HG03045 (cell line): ENCODE data around the gene GPR158.

ENCODE experiments used
- ATAC-seq: cut with Tn5 transposase; IDR thresholded peaks from one replicate; pipeline ENCODE4 v1.9.1; 2021; ENCODE audit warnings: mild to moderate bottlenecking, moderate library complexity; ENCODE audit not compliant: unreplicated experiment

Gene GPR158

GRCh38 chr10:25388188-25388861 lies 213.5 kb downstream of the GPR158 start:
- no peak for ATAC-seq

GRCh38 chr10:25388862-25389206 lies 214.0 kb downstream of the GPR158 start:
- ATAC-seq = no peak

DNA sequence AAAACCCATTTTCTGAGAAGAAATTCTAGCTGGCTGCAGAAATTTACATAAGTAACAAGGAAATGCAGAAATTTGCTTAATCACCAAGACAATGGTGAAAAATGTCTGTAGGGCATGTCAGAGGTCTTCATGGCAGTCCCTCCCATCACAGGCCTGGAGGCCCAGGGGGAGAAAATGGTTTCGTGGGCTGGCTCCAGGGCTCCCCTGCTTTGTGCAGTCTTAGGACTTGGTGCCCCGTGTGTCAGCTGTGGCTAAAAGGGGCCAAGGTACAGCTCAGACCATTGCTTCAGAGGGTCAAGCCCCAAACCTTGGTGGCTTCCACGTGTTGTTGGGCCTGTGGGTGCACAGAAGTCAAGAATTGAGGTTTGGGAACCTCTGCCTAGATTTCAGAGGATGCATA lies 215.9 kb downstream of the GPR158 start:
- no peak for ATAC-seq

- no peak for ATAC-seq
These were observed 217.3 kb downstream of the GPR158 start for GRCh38 chr10:25392132-25392531.

DNA sequence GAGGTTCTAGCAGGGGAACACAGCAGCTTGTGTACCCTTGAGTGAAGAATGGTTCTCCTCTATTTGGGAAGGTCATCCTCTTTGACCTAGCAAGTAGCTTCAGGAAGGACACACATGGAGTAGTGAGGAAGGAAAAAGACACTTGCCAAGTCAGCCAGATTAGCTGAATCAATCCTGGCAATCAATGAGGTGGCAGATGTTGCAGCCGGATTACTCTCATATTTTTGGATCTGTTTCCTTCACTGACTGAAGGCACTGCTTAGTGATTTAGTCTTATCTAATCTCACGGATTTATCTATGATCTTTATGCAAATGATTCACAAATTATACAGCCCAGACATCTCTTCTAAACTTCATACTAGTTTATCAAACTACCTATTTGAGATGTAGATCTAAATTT lies 218.8 kb downstream of the GPR158 start:
- ATAC-seq = no peak

GRCh38 chr10:25398680-25399079 lies 223.9 kb downstream of the GPR158 start:
- no peak for ATAC-seq

DNA sequence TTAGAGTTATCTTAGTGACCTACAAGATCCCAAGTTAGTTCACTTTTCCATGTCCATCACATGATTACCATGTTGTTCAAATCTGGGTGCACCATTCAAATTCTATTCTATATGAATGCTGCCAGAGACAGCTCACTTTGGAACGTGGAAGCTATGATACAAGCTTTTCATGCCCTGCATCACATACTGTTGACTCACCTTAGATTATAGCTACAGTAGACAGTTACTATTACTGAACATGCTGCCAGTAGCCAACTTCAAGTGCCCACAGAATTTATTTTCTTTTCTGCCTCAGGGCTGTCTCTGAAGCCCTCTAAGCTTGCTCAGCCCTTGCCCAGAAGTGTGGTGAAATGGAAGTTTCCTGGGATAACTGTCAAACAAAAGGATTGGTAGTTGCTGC lies 231.1 kb downstream of the GPR158 start:
- ATAC-seq = no peak

DNA sequence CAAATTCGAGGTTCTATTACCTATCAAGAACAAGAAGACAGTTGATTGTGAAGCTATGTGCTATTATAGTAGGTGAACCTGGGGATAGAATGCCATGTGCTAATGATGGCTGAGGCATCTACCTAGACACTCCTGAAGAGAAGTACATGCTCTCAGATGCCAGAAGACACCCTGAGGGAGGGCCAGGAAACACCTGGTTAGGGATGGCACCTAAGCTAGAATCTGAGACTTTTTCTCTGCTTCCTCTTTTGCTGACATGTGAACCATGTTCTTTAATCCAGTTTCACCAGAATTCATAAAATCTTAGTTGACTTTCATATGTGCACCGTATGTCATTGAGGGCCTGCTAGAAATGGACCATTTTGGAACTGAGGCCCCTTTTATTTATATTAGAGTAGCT lies 242.8 kb downstream of the GPR158 start:
- no peak for ATAC-seq

DNA sequence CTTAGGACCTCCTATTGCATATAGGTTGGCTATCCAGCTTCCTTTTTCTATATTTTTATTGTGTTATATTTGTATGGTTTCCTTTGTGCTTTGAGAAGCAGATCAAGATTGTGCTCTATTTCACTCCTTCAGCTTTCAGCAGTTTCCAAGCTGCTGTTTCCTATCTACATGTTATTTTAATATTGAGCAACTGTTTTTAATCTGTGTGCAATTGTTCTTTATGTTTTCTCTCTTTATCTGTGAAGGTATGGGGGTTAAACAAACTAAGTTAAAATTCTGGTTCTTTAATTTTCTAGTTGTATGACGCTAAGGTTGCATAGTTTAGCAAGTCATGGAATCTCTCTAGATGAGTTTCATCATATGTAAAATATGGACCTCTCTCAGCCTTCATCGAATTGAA lies 251.0 kb downstream of the GPR158 start:
- ATAC-seq = no peak

DNA sequence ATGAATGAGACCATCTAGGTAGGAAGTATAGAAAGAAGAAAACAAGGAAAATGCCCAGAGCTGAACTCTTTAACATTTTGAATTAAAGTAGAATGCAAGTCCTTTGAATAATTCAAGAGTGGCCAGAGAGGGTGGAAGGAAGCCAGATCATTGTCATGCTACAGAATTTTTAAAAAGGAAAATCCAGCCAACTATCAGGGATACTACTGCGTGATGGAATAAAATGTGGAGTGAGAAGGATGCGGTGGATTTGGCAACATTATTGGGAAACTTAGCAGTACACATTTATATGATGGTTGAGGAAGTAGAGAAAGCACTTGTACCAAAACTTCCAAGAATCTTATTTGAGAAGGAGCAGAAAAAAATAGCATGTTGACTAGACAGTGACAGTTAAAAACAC lies 261.6 kb downstream of the GPR158 start:
- no peak for ATAC-seq

DNA sequence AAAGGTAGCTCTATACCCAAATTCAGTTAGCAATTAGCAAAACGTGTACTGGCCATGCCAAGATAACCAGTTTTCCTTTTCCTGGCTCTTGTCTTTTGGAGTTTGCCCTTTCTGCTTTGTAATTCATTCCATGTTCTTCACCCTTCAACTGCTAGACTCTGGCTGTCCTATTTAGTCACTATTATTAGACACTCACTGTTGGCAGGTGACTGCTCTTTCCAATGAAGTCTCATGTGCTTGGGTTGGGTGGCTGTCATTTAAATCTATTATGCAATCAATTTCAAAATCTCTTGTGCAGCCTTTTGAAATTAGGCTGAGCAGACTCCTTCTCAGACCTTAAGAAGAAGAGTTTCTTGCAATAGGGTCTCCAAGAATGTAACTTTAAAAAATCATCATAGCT lies 266.5 kb downstream of the GPR158 start:
- ATAC-seq = no peak

- ATAC-seq = no peak
These were observed 269.5 kb downstream of the GPR158 start for GRCh38 chr10:25444266-25444665.

DNA sequence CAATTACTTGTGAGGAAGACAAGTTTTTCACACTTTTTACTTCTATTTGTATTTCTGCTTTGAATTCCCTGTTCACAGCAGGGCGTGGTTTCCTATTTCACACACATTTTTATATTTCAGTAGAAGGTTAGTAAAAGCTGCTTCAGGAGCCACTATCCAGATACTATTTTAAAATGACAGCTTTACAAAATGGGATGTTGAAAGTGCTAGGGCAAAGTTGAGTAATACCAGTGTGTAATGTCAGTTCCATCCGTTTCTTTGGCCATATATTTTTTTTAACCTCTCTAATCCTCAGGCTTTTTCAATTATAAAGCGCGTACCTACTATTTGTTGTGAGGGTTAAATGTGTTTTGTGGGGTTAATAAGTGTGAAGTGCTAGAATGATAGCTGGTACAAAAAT lies 276.6 kb downstream of the GPR158 start:
- ATAC-seq = no peak

GRCh38 chr10:25453619-25454018 lies 278.8 kb downstream of the GPR158 start:
- no peak for ATAC-seq

DNA sequence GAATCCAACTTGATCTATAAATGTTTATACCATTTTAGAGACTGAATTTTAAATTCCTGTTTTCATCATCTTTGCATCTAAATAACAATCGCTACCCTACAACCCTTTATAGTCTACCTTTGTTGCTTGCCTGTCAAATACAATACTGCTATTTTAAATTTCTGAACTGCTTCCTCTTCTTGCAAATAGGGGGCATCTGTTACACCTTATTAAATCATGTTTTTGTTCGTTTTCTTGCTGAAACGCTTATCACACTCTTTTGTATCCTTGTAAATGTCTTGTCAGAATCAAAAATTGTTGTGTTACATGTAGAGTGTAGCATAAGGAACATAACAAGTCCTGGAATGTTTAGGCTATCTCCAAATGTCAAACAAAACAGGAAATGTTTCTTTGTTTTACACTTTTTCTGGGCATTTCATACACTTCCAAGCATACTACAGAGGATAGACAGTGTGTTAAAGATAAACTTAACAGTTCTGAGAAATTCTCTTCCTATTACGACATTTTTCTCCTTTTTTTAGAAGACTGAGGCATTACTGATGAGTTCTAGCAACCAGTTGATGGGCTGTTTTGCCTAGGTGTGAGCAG lies 281.3 kb downstream of the GPR158 start:
- no peak for ATAC-seq

DNA sequence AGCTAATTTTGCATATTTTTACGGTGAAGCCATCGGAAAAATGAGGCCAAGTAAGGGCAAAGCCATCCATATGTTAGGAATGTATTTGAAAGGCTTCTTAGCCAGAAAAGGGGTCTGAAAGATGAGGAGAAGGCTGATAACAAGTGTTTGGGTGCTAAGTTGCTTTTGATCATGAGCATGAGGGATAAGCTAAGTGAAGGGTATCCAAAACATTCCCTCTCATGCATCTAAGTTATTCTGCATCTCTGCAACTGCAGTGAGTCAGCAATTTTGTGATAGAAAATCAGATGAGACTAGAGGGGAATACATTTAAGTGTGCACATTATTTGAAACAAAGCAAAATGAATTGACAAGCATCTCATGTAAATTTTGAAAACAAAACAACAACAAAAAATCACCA lies 282.8 kb downstream of the GPR158 start:
- ATAC-seq = no peak

GRCh38 chr10:25465582-25466372 lies 291.0 kb downstream of the GPR158 start:
- ATAC-seq = no peak

DNA sequence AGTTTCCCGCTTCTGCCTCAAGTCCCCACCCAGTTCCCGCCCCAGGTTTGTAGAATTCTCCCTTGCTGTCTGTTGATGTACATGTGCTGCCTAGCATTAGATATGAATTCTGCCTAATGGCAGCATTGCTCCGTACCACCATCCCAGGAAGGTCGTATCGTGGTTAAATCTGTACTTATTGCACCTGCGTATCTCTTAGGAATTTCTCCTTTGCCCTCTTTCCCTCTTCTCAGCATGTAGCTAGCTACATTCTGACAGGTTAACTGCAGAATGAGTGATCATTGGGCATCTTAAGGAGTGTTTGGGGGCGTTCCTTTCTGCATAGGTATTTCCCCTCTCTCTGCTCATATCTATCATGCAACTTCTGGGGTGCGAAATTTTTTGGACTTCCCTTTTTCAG lies 293.1 kb downstream of the GPR158 start:
- no peak for ATAC-seq

- no peak for ATAC-seq
These were observed 306.7 kb downstream of the GPR158 start for GRCh38 chr10:25481467-25481866.

DNA sequence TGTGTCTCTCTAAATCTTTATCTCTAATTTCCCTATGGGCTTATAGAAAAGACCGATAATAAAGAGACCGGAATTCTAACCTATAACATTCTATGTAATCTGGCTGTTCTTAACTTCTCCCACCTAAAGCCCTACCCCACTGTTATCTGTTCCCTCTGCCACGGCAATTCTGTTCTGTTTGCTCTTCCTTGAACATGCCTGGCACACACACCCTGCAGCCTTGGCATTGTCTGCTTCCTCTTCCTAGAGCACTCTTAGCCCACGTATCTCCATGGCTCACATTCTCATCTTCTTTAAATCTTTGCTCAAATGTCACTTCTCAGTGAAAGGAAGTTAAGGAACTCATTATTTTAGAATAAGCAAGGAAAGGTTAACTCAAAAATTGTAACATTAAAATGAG lies 309.2 kb downstream of the GPR158 start:
- no peak for ATAC-seq

DNA sequence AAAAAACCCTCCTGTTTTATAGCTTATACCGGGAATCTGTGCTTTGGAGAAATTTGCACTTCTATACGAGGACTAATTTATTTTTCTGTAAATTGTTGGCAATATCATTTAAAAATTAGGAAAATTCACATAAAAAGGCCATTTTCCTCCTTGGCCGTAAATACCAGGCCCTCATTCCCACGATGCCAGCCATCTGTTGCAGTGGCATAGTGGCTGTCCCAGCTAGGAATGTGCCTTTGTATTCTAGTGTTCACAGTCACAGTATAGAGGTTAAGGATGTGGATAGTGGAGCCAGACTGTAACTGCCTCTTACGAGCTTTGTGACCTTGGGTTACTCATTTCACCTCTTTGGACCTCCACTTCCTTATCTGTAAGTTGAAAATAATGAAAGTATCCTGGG lies 312.5 kb downstream of the GPR158 start:
- no peak for ATAC-seq

GRCh38 chr10:25492040-25492439 lies 317.2 kb downstream of the GPR158 start:
- no peak for ATAC-seq
